Trophoblast cell (in vitro differentiated cells and primary cell): ENCODE results near the gene OR52E4. TPM values are rescaled to one million over a fixed set of nuclear protein-coding genes. Genes with fewer than 3 reads are reported as not detected.

Experiments used
- DNase-seq, 2 donors: peaks; one replicate each; pipeline ENCODE4 v3.0.0-alpha.2; 2016
- H2AFZ ChIP-seq: 2 replicates; pipeline ENCODE4 v1.6.1; 2013; ENCODE audit warnings: low read length, moderate library complexity, mild to moderate bottlenecking; ENCODE audit not compliant: insufficient read depth, poor library complexity
- H2AK5ac ChIP-seq: 2 replicates; pipeline ENCODE4 v1.6.1; 2013; ENCODE audit warnings: mild to moderate bottlenecking, low read length
- H2BK120ac ChIP-seq: 2 replicates; pipeline ENCODE4 v1.6.1; 2013; ENCODE audit warnings: low read length, mild to moderate bottlenecking, moderate library complexity; ENCODE audit not compliant: insufficient read depth, poor library complexity
- H2BK12ac ChIP-seq: 2 replicates; pipeline ENCODE4 v1.6.1; 2013; ENCODE audit warnings: mild to moderate bottlenecking, low read length, moderate library complexity
- H2BK5ac ChIP-seq: 2 replicates; pipeline ENCODE4 v1.6.1; 2013; ENCODE audit warnings: low read length, low read depth, moderate library complexity, mild to moderate bottlenecking; ENCODE audit not compliant: poor library complexity
- H3K14ac ChIP-seq: 2 replicates; pipeline ENCODE4 v1.6.1; 2013; ENCODE audit warnings: mild to moderate bottlenecking, low read length
- H3K18ac ChIP-seq: 2 replicates; pipeline ENCODE4 v1.6.1; 2013; ENCODE audit warnings: mild to moderate bottlenecking, low read length
- H3K23ac ChIP-seq: 2 replicates; pipeline ENCODE4 v1.6.1; 2013; ENCODE audit warnings: low read length
- H3K27ac ChIP-seq: 2 replicates; pipeline ENCODE4 v1.5.1; 2013; ENCODE audit warnings: low read depth, mild to moderate bottlenecking, inconsistent platforms, low read length, moderate library complexity
- H3K27me3 ChIP-seq: 2 replicates; pipeline ENCODE4 v1.6.1; 2013; ENCODE audit warnings: inconsistent platforms, mild to moderate bottlenecking, low read length, moderate library complexity; ENCODE audit not compliant: insufficient read depth
- H3K36me3 ChIP-seq, 2 experiments: 1 replicate in 1 of 2; 2 replicates in 1 of 2; pipeline ENCODE4 v1.6.1; 2013; ENCODE audit warnings: low read length in 2 of 2, mild to moderate bottlenecking in 2 of 2, moderate library complexity in 1 of 2; ENCODE audit not compliant: insufficient read depth in 2 of 2, control insufficient read depth in 1 of 2
- H3K4ac ChIP-seq: 2 replicates; pipeline ENCODE4 v1.6.1; 2013; ENCODE audit warnings: low read depth, mild to moderate bottlenecking, low read length, moderate library complexity
- H3K4me1 ChIP-seq, 2 experiments: 1 replicate in 1 of 2; 2 replicates in 1 of 2; pipeline ENCODE4 v1.6.1; 2013; ENCODE audit warnings: low read length in 2 of 2, mild to moderate bottlenecking in 2 of 2, moderate library complexity in 1 of 2; ENCODE audit not compliant: insufficient read depth in 2 of 2, control insufficient read depth in 1 of 2
- H3K4me2 ChIP-seq: 2 replicates; pipeline ENCODE4 v1.6.1; 2013; ENCODE audit warnings: inconsistent platforms, mild to moderate bottlenecking, low read length, moderate library complexity
- H3K4me3 ChIP-seq: 2 replicates; pipeline ENCODE4 v1.5.1; 2013; ENCODE audit warnings: mild to moderate bottlenecking, low read depth, low read length, inconsistent platforms
- H3K79me1 ChIP-seq: one replicate; pipeline ENCODE4 v1.6.1; 2013; ENCODE audit warnings: low read length
- H3K79me2 ChIP-seq: 2 replicates; pipeline ENCODE4 v1.6.1; 2013; ENCODE audit warnings: low read length, mild to moderate bottlenecking; ENCODE audit not compliant: control insufficient read depth, insufficient read depth, poor library complexity
- H3K9ac ChIP-seq: 2 replicates; pipeline ENCODE4 v1.6.1; 2013; ENCODE audit warnings: mild to moderate bottlenecking, low read length
- H3K9me3 ChIP-seq: 2 replicates; pipeline ENCODE4 v1.6.1; 2013; ENCODE audit warnings: low read depth, mild to moderate bottlenecking, control low read depth, inconsistent platforms, low read length; ENCODE audit not compliant: insufficient read depth
- H4K12ac ChIP-seq: 2 replicates; pipeline ENCODE4 v1.6.1; 2013; ENCODE audit warnings: low read depth, mild to moderate bottlenecking, low read length, moderate library complexity
- H4K8ac ChIP-seq: 2 replicates; pipeline ENCODE4 v1.6.1; 2013; ENCODE audit warnings: low read depth, mild to moderate bottlenecking, low read length, moderate library complexity
- H4K91ac ChIP-seq: one replicate; pipeline ENCODE4 v1.6.1; 2013; ENCODE audit warnings: low read depth, mild to moderate bottlenecking, low read length, moderate library complexity
- WGBS: extraction: QIAGEN DNeasy Blood & Tissue Kit; methylation state at CpG from one replicate; pipeline ENCODE4 v1.1.7; 2013; ENCODE audit warnings: missing lambda C conversion rate; ENCODE audit not compliant: insufficient read length, insufficient coverage; ENCODE audit errors: extremely low coverage; 5-methylcytosine and 5-hydroxymethylcytosine counted together
- polyA plus RNA-seq: library from polyadenylated mRNA; stranded (reverse); fragments of 200-250 nt; gene quantifications from 2 replicates; pipeline ENCODE4 v1.2.3, GENCODE V29; 2013

OR52E4 gene
- not detected in 2 replicates for polyA plus RNA-seq

GRCh38 chr11:5880329-5880728 is at the start of gene OR52E4:
OR52E4 (plus strand) TSS chr11:5880629; CDS start chr11:5884293, 3,664 bp downstream.
- no peaks in the 10 kb centered on the region for H3K4me1 ChIP-seq
- no peak within 1 kb of the TSS for H2AFZ ChIP-seq
- no peak within 1 kb of the TSS for H3K18ac ChIP-seq
- H3K27me3 ChIP-seq: no peaks in the 10 kb centered on the region
- no peak within 1 kb of the TSS for H2BK12ac ChIP-seq
- H3K4me2 ChIP-seq: no peak within 1 kb of the TSS
- DNase-seq: no peak
- no peaks in the 10 kb centered on the region for H3K79me1 ChIP-seq
- no peak within 1 kb of the TSS for H4K91ac ChIP-seq
- no peak within 1 kb of the TSS for H3K4me3 ChIP-seq
- no peak within 1 kb of the TSS for H3K4ac ChIP-seq
- no peak within 1 kb of the TSS for H4K12ac ChIP-seq
- no peaks in the 10 kb centered on the region for H3K79me2 ChIP-seq
- no peak within 1 kb of the TSS for H2BK5ac ChIP-seq
- H3K9ac ChIP-seq: no peak within 1 kb of the TSS
- H3K9me3 ChIP-seq: no peaks in the 10 kb centered on the region
- WGBS: no CpG with 5 or more reads among the region's 4 CpGs
- H2AK5ac ChIP-seq: no peak within 1 kb of the TSS
- no peak within 1 kb of the TSS for H3K14ac ChIP-seq
- H2BK120ac ChIP-seq: no peak within 1 kb of the TSS
- no peak within 1 kb of the TSS for H3K27ac ChIP-seq
- no peaks in the 10 kb centered on the region for H3K36me3 ChIP-seq
- no peak within 1 kb of the TSS for H4K8ac ChIP-seq
- H3K23ac ChIP-seq: no peak within 1 kb of the TSS

GRCh38 chr11:5831196-5831829 is 49.1 kb upstream of the OR52E4 start:
- peaks cover 6 to 10% of the 10 kb centered on the region in 2 experiments for H3K4me1 ChIP-seq
- no peaks in the 10 kb centered on the region for H3K79me2 ChIP-seq
- peak overlapping the region; percentile 41 for H4K8ac ChIP-seq
- no peaks in the 10 kb centered on the region for H3K27me3 ChIP-seq
- peak overlapping the region; percentile 15 for H2BK12ac ChIP-seq
- no peaks in the 10 kb centered on the region for H3K36me3 ChIP-seq
- peak overlapping the region; percentile 11 for H3K14ac ChIP-seq
- no peaks in the 10 kb centered on the region for H3K9me3 ChIP-seq
- H2AFZ ChIP-seq: no peak overlapping the region
- no peak overlapping the region for H3K4ac ChIP-seq
- H4K12ac ChIP-seq: peak overlapping the region; percentile 22
- peaks cover 5% of the 10 kb centered on the region for H3K79me1 ChIP-seq
- no peak overlapping the region for H3K9ac ChIP-seq
- peak overlapping the region; percentile 17 for H3K18ac ChIP-seq
- peak in 1 of 2 donors; percentile 31 for DNase-seq
- peak overlapping the region; percentile 25 for H2BK120ac ChIP-seq
- H3K23ac ChIP-seq: no peak overlapping the region
- no peak overlapping the region for H3K4me3 ChIP-seq
- H3K27ac ChIP-seq: peak overlapping the region; percentile 77
- no peak overlapping the region for H2AK5ac ChIP-seq
- peak overlapping the region; percentile 76 for H2BK5ac ChIP-seq
- H3K4me2 ChIP-seq: peak overlapping the region; percentile 18
- H4K91ac ChIP-seq: peak overlapping the region; percentile 78
- WGBS: no CpG with 5 or more reads among the region's 6 CpGs

GRCh38 chr11:5833446-5833845 is 47.0 kb upstream of the OR52E4 start:
- no peak overlapping the region for H2AK5ac ChIP-seq

GRCh38 chr11:5837695-5838094 is 42.7 kb upstream of the OR52E4 start:
- H3K27me3 ChIP-seq: no peaks in the 10 kb centered on the region
- no peak overlapping the region for H3K4me2 ChIP-seq
- H3K23ac ChIP-seq: no peak overlapping the region
- H3K9me3 ChIP-seq: no peaks in the 10 kb centered on the region
- no peak overlapping the region for H2BK5ac ChIP-seq
- H3K9ac ChIP-seq: no peak overlapping the region
- H2BK120ac ChIP-seq: no peak overlapping the region
- no peak overlapping the region for H2BK12ac ChIP-seq
- no peak overlapping the region for H3K4me3 ChIP-seq
- H3K18ac ChIP-seq: no peak overlapping the region
- no peak for DNase-seq
- no peak overlapping the region for H2AFZ ChIP-seq
- H4K8ac ChIP-seq: no peak overlapping the region
- H3K4ac ChIP-seq: no peak overlapping the region
- H3K14ac ChIP-seq: no peak overlapping the region
- no peaks in the 10 kb centered on the region for H3K79me1 ChIP-seq
- WGBS: no CpG with 5 or more reads among the region's 2 CpGs
- no peak overlapping the region for H4K12ac ChIP-seq
- H3K4me1 ChIP-seq: no peaks in the 10 kb centered on the region
- H4K91ac ChIP-seq: no peak overlapping the region
- H2AK5ac ChIP-seq: no peak overlapping the region
- H3K36me3 ChIP-seq: no peaks in the 10 kb centered on the region
- no peaks in the 10 kb centered on the region for H3K79me2 ChIP-seq
- H3K27ac ChIP-seq: no peak overlapping the region

More at GRCh38 chr11:5833446-5833845, 47.0 kb upstream of the OR52E4 start:
- Histone ChIP-seq H3K23ac (no peak overlapping the region), H4K12ac (no peak overlapping the region), H3K9ac (no peak overlapping the region), H3K36me3 (no peaks in the 10 kb centered on the region), H4K91ac (no peak overlapping the region), H3K27me3 (no peaks in the 10 kb centered on the region), H2BK5ac (no peak overlapping the region), H2AFZ (no peak overlapping the region), H3K18ac (no peak overlapping the region), H3K14ac (no peak overlapping the region), H2BK12ac (no peak overlapping the region), H3K4me2 (no peak overlapping the region), H3K27ac (no peak overlapping the region), H3K79me1 (peaks cover 5% of the 10 kb centered on the region), H3K4ac (no peak overlapping the region), H2BK120ac (no peak overlapping the region), H3K4me1 (peaks cover 6 to 10% of the 10 kb centered on the region in 2 experiments), H3K9me3 (no peaks in the 10 kb centered on the region), H3K79me2 (no peaks in the 10 kb centered on the region), H3K4me3 (no peak overlapping the region), H4K8ac (no peak overlapping the region)
- no CpG with 5 or more reads among the region's 2 CpGs for WGBS
- DNase-seq: peak in 1 of 2 donors; percentile 61
